DND-41 (cell line): ENCODE results near the gene NCAM2.

ENCODE experiments used
- EZH2 ChIP-seq: IDR thresholded peaks from 3 replicates; pipeline ENCODE4 v1.6.1; 2012; ENCODE audit warnings: borderline replicate concordance, low read depth, mild to moderate bottlenecking, moderate library complexity, low read length, inconsistent platforms; ENCODE audit not compliant: severe bottlenecking
- TF ChIP-seq, protein P1 (sequence below): IDR thresholded peaks from 2 replicates; pipeline ENCODE4 v1.5.1; 2012; ENCODE audit warnings: borderline replicate concordance, low read length, moderate library complexity, mild to moderate bottlenecking; ENCODE audit not compliant: poor library complexity, severe bottlenecking; ENCODE audit errors: extremely low read depth

DNA sequence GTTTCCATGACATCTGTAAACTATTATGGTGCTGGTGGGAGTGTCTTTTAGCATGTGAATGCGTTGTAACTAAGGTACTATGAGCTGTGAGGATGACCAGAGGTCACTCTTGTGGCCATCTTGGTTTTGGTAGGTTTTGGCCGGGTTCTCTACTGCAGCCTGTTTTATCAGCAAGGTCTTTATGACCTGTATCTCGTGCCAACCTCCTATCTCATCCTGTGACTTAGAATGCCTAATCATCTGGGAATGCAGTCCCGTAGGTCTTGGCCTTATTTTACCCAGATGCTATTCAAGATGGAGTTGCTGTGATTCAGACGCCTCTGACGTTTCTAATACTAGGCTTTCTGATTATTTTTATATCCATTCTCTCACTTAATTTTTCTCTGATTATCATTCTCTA, 9.4 kb downstream of the NCAM2 start:
- TF ChIP-seq, protein P1, sequence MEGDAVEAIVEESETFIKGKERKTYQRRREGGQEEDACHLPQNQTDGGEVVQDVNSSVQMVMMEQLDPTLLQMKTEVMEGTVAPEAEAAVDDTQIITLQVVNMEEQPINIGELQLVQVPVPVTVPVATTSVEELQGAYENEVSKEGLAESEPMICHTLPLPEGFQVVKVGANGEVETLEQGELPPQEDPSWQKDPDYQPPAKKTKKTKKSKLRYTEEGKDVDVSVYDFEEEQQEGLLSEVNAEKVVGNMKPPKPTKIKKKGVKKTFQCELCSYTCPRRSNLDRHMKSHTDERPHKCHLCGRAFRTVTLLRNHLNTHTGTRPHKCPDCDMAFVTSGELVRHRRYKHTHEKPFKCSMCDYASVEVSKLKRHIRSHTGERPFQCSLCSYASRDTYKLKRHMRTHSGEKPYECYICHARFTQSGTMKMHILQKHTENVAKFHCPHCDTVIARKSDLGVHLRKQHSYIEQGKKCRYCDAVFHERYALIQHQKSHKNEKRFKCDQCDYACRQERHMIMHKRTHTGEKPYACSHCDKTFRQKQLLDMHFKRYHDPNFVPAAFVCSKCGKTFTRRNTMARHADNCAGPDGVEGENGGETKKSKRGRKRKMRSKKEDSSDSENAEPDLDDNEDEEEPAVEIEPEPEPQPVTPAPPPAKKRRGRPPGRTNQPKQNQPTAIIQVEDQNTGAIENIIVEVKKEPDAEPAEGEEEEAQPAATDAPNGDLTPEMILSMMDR = no peak
- TF ChIP-seq EZH2 = no peak
